H1 (cell line): ENCODE measurements around the gene PTPRO. TPM values are rescaled to one million over a fixed set of nuclear protein-coding genes. Genes with fewer than 3 reads are reported as not detected.

Experiments used
- ASH2L ChIP-seq: fragments of 200-600, 300-600 bp; sonication (generic); IDR thresholded peaks from one replicate; pipeline ENCODE4 v1.7.1; 2017; ENCODE audit warnings: low read length
- CHD7 ChIP-seq: fragments of 300-600 bp; sonication (generic); IDR thresholded peaks from 2 replicates; pipeline ENCODE4 v1.7.1; 2012; ENCODE audit warnings: low read length, moderate library complexity, mild to moderate bottlenecking, inconsistent platforms; ENCODE audit not compliant: insufficient replicate concordance
- CREB1 ChIP-seq: IDR thresholded peaks from 2 replicates; pipeline ENCODE4 v1.6.1; 2012; ENCODE audit warnings: inconsistent platforms
- JUN ChIP-seq: IDR thresholded peaks from 2 replicates; pipeline ENCODE4 v1.6.1; 2011; ENCODE audit warnings: low read depth, mild to moderate bottlenecking, improper control_type of control experiment, low read length
- KDM1A ChIP-seq: fragments of 200-600, 300-600 bp; sonication (generic); IDR thresholded peaks from 2 replicates; pipeline ENCODE4 v1.7.1; 2016; ENCODE audit warnings: mild to moderate bottlenecking, low read length, borderline replicate concordance
- NRF1 ChIP-seq: IDR thresholded peaks from 2 replicates; pipeline ENCODE4 v1.6.1; 2011; ENCODE audit warnings: mild to moderate bottlenecking, low read depth, low read length, improper control_type of control experiment
- RAD21 ChIP-seq, 2 experiments: IDR thresholded peaks in 1 of 2; conservative IDR thresholded peaks in 1 of 2; 2 replicates each; pipeline ENCODE4 v1.6.1; 2011; ENCODE audit warnings: low read depth in 2 of 2, low read length in 2 of 2, improper control_type of control experiment in 1 of 2, inconsistent platforms in 1 of 2, mild to moderate bottlenecking in 1 of 2, moderate library complexity in 1 of 2
- SIRT6 ChIP-seq: IDR thresholded peaks from one replicate; pipeline ENCODE4 v1.7.1; 2012; ENCODE audit warnings: low read length, inconsistent platforms
- SP1 ChIP-seq: IDR thresholded peaks from 2 replicates; pipeline ENCODE4 v1.6.1; 2011; ENCODE audit warnings: low read depth, low read length
- SUZ12 ChIP-seq: fragments of 200-600 bp; sonication (generic); IDR thresholded peaks from 2 replicates; pipeline ENCODE4 v1.6.1; 2012; ENCODE audit warnings: mild to moderate bottlenecking, inconsistent platforms, low read length, moderate library complexity, mixed read lengths
- TAF1 ChIP-seq: IDR thresholded peaks from 2 replicates; pipeline ENCODE4 v1.6.1; 2011; ENCODE audit warnings: mild to moderate bottlenecking, low read depth, low read length
- USF2 ChIP-seq: IDR thresholded peaks from 2 replicates; pipeline ENCODE4 v1.6.1; 2011; ENCODE audit warnings: low read length, improper control_type of control experiment
- polyA plus RNA-seq, 7 experiments: library from polyadenylated mRNA; depleted of rRNA in 3 of 7; stranded (reverse) in 5 of 7; unstranded in 2 of 7; fragments of >200 nt in 5 of 7; fragments of 200-250 nt in 2 of 7; gene quantifications; 1 replicate in 5 of 7; 2 replicates in 1 of 7; 4 replicates in 1 of 7; pipeline versions ENCODE4 v1.2.1 to v1.2.3, GENCODE V29; 2011 to 2013; ENCODE audit warnings: missing spikeins in 2 of 7, mixed read lengths in 2 of 7
- total RNA-seq: library from RNA; stranded (reverse); fragmentation: NEBNext Ultra II Directional; extraction: Animal tissue kit (Norgen Biotek cat#: 25700); gene quantifications from 2 replicates; pipeline ENCODE4 v1.2.1, GENCODE V29; 2021

Gene PTPRO
- total and polyA plus RNA-seq, 2 of the 8 experiments (the other 6 are each of a cell fraction or from before 2014, with no cell fraction given) = 0.73 to 1.7 TPM

DNA sequence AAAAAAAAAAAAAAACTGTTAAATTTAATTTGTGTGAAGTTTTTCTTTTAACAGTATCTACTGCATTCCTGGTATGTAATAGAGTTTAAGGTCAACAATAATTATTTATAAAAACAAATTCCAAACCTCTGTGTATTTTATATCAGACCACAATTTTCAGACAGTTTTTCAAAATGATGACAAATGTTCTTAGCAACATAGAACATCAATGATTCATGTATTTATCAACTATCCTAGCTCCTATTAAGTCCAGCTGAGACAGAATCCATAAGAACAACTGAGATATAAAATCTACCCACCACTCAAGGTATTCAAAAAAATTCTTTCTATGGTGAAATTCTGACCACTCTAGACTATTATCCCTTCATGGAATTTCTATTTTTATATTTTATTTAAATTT, 322.4 kb downstream of the PTPRO start (continued):
- no peak for TF ChIP-seq CHD7
- no peak for TF ChIP-seq CREB1
- no peak for TF ChIP-seq RAD21 (IDR thresholded peaks at IDR 0.05 in 1 of 2, conservative IDR thresholded peaks at IDR 0.05 in 1 of 2; ENCODE audit: low read depth in 2 of 2, low read length in 2 of 2)
- no peak for TF ChIP-seq USF2
- no peak for TF ChIP-seq SIRT6
- no peak for TF ChIP-seq JUN
- TF ChIP-seq NRF1 = no peak
- no peak for TF ChIP-seq ASH2L
- no peak for TF ChIP-seq SP1
- TF ChIP-seq KDM1A = no peak
- no peak for TF ChIP-seq SUZ12
- no peak for TF ChIP-seq TAF1
